H9 (cell line): ENCODE results near the gene HOXD10. TPM values are rescaled to one million over a fixed set of nuclear protein-coding genes. Genes with fewer than 3 reads are reported as not detected.

ENCODE experiments used
- DNase-seq: peaks from one replicate; pipeline ENCODE4 v3.0.0-alpha.2; 2017
- H2AFZ ChIP-seq: one replicate; pipeline ENCODE4 v1.6.1; 2013; ENCODE audit warnings: mild to moderate bottlenecking, low read length, control low read depth, moderate library complexity
- H2AK5ac ChIP-seq: 2 replicates; pipeline ENCODE4 v1.6.1; 2013; ENCODE audit warnings: low read length, control low read depth, mixed read lengths; ENCODE audit not compliant: insufficient read length
- H2BK120ac ChIP-seq: one replicate; pipeline ENCODE4 v1.6.1; 2013; ENCODE audit warnings: low read depth, mild to moderate bottlenecking, low read length, control low read depth, inconsistent platforms; ENCODE audit not compliant: poor library complexity, severe bottlenecking
- H2BK12ac ChIP-seq: 2 replicates; pipeline ENCODE4 v1.6.1; 2013; ENCODE audit warnings: low read length, control low read depth, mixed read lengths, low read depth; ENCODE audit not compliant: insufficient read length
- H2BK15ac ChIP-seq: 2 replicates; pipeline ENCODE4 v1.6.1; 2013; ENCODE audit warnings: low read depth, low read length, control low read depth
- H2BK20ac ChIP-seq: one replicate; pipeline ENCODE4 v1.6.1; 2013; ENCODE audit warnings: low read depth, mild to moderate bottlenecking, low read length, control low read depth, inconsistent platforms; ENCODE audit not compliant: poor library complexity, severe bottlenecking
- H2BK5ac ChIP-seq: 2 replicates; pipeline ENCODE4 v1.6.1; 2013; ENCODE audit warnings: low read length, control low read depth, mixed read lengths; ENCODE audit not compliant: insufficient read length
- H3K14ac ChIP-seq: 2 replicates; pipeline ENCODE4 v1.6.1; 2013; ENCODE audit warnings: low read length, control low read depth; ENCODE audit not compliant: insufficient read depth
- H3K18ac ChIP-seq: 2 replicates; pipeline ENCODE4 v1.6.1; 2013; ENCODE audit warnings: low read depth, mild to moderate bottlenecking, mixed read lengths, low read length, control low read depth; ENCODE audit not compliant: insufficient read length
- H3K23ac ChIP-seq: 2 replicates; pipeline ENCODE4 v1.6.1; 2013; ENCODE audit warnings: low read length, control low read depth, mixed read lengths, low read depth; ENCODE audit not compliant: insufficient read length
- H3K23me2 ChIP-seq: 2 replicates; pipeline ENCODE4 v1.6.1; 2013; ENCODE audit warnings: low read depth, mild to moderate bottlenecking, mixed read lengths, low read length, control low read depth; ENCODE audit not compliant: insufficient read length, poor library complexity, severe bottlenecking
- H3K27ac ChIP-seq: 2 replicates; pipeline ENCODE4 v1.5.1; 2013; ENCODE audit warnings: low read length, control low read depth, mixed read lengths, low read depth; ENCODE audit not compliant: insufficient read length
- H3K27me3 ChIP-seq: 2 replicates; pipeline ENCODE4 v1.6.1; 2013; ENCODE audit warnings: low read length, control low read depth, inconsistent platforms; ENCODE audit not compliant: insufficient read depth
- H3K4ac ChIP-seq: 2 replicates; pipeline ENCODE4 v1.6.1; 2013; ENCODE audit warnings: low read depth, mild to moderate bottlenecking, control low read depth, inconsistent platforms, low read length, moderate library complexity
- H3K4me1 ChIP-seq: 2 replicates; pipeline ENCODE4 v1.6.1; 2013; ENCODE audit warnings: low read length, control low read depth, inconsistent platforms; ENCODE audit not compliant: insufficient read depth
- H3K4me2 ChIP-seq: 2 replicates; pipeline ENCODE4 v1.6.1; 2013; ENCODE audit warnings: low read length, control low read depth, mixed read lengths; ENCODE audit not compliant: insufficient read length, insufficient read depth
- H3K56ac ChIP-seq: 2 replicates; pipeline ENCODE4 v1.6.1; 2013; ENCODE audit warnings: low read depth, mild to moderate bottlenecking, mixed read lengths, low read length, control low read depth; ENCODE audit not compliant: insufficient read length
- H3K79me1 ChIP-seq: 2 replicates; pipeline ENCODE4 v1.6.1; 2013; ENCODE audit warnings: low read depth, mild to moderate bottlenecking, moderate library complexity, low read length, control low read depth, inconsistent platforms; ENCODE audit not compliant: insufficient read depth, poor library complexity, severe bottlenecking
- H3K79me2 ChIP-seq: 2 replicates; pipeline ENCODE4 v1.6.1; 2013; ENCODE audit warnings: low read length, control low read depth, inconsistent platforms; ENCODE audit not compliant: insufficient read depth
- H3K9ac ChIP-seq: 2 replicates; pipeline ENCODE4 v1.6.1; 2013; ENCODE audit warnings: low read length, control low read depth, mixed read lengths; ENCODE audit not compliant: insufficient read length; ENCODE audit errors: extremely low read depth
- H3K9me3 ChIP-seq: one replicate; pipeline ENCODE4 v1.6.1; 2013; ENCODE audit warnings: low read depth, low read length, inconsistent platforms; ENCODE audit not compliant: control insufficient read depth
- H3T11ph ChIP-seq: one replicate; pipeline ENCODE4 v1.6.1; 2013; ENCODE audit warnings: mild to moderate bottlenecking, low read length, control low read depth, inconsistent platforms
- H4K20me1 ChIP-seq: one replicate; pipeline ENCODE4 v1.6.1; 2013; ENCODE audit not compliant: control insufficient read depth, insufficient read length, insufficient read depth
- H4K5ac ChIP-seq: 2 replicates; pipeline ENCODE4 v1.6.1; 2013; ENCODE audit warnings: low read depth, mild to moderate bottlenecking, mixed read lengths, low read length, control low read depth; ENCODE audit not compliant: insufficient read length
- H4K8ac ChIP-seq: replicated peaks from 2 replicates; pipeline ENCODE4 v1.6.1; 2013; ENCODE audit warnings: low read length, control low read depth, mixed read lengths, low read depth; ENCODE audit not compliant: insufficient read length
- H4K91ac ChIP-seq: 2 replicates; pipeline ENCODE4 v1.6.1; 2013; ENCODE audit warnings: low read depth, mild to moderate bottlenecking, moderate library complexity, mixed read lengths, low read length, control low read depth; ENCODE audit not compliant: insufficient read length
- H3K27ac Mint-ChIP-seq, 3 experiments: 2 replicates in 2 of 3; 3 replicates in 1 of 3; pipeline ENCODE4 v1.8.0; 2020 to 2021; ENCODE audit warnings: mixed read lengths in 3 of 3, mild to moderate bottlenecking in 1 of 3, moderate library complexity in 1 of 3
- H3K27me3 Mint-ChIP-seq: 2 replicates; pipeline ENCODE4 v1.8.0; 2021; ENCODE audit warnings: low read depth, mild to moderate bottlenecking, moderate library complexity, mixed read lengths
- H3K36me3 Mint-ChIP-seq, 3 experiments: 2 replicates in 2 of 3; 3 replicates in 1 of 3; pipeline ENCODE4 v1.8.0; 2020 to 2021; ENCODE audit warnings: low read depth in 3 of 3, mixed read lengths in 3 of 3; ENCODE audit not compliant: insufficient read depth in 1 of 3
- H3K4me1 Mint-ChIP-seq, 2 experiments: 2 replicates each; pipeline ENCODE4 v1.8.0; 2020; ENCODE audit warnings: mixed read lengths in 2 of 2
- H3K4me3 Mint-ChIP-seq, 2 experiments: 2 replicates in 1 of 2; 3 replicates in 1 of 2; pipeline ENCODE4 v1.8.0; 2020 to 2021; ENCODE audit warnings: mild to moderate bottlenecking in 2 of 2, mixed read lengths in 2 of 2, moderate library complexity in 1 of 2
- H3K9me3 Mint-ChIP-seq, 2 experiments: 2 replicates in 1 of 2; 3 replicates in 1 of 2; pipeline ENCODE4 v1.8.0; 2020; ENCODE audit warnings: mild to moderate bottlenecking in 2 of 2, mixed read lengths in 2 of 2, moderate library complexity in 1 of 2
- WGBS: extraction: QIAGEN DNeasy Blood & Tissue Kit; methylation state at CpG from one replicate; pipeline ENCODE4 v1.1.7; 2013; ENCODE audit warnings: missing lambda C conversion rate, low lambda C conversion rate, mixed read lengths; ENCODE audit not compliant: insufficient read length; ENCODE audit errors: extremely low coverage; 5-methylcytosine and 5-hydroxymethylcytosine counted together
- total RNA-seq: library from RNA; stranded (reverse); gene quantifications from 2 replicates; pipeline ENCODE4 v1.2.1, GENCODE V29; 2021
- TF ChIP-seq, protein P1 (sequence below): fragments of 200-600 bp; sonication (generic); conservative IDR thresholded peaks from 3 replicates; pipeline ENCODE4 v1.8.0; 2021; ENCODE audit warnings: antibody characterized with exemption, mild to moderate bottlenecking

The HOXD10 gene
- total RNA-seq, 1 experiment from 2014 or later = not detected

DNA sequence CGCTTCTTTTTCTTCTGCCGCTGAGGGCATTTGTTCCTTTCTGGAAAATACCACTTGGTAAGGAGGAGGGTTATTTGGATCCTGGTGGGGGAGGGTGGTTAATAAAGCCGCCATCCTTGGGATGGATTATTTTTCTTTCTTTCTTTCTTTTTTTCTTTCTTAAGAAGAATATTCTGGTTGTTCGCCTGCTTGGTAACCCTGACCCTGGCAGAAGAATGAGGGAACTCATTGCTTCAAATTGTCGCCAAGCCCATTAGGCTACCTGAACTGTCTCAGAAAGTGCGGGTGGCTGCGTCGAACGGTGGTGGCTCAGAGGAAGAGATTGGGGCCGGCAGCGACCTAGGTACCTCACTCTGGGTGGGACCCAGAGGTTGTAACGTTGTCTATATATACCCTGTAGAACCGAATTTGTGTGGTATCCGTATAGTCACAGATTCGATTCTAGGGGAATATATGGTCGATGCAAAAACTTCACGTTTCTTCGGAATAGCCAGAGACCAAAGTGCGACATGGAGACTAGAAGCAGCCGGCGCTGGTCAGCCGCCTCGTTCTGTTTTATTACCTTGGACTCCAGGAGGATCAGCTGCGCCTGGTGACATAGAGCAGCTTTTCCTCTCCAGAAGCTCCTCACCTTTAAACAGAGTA, 33.5 kb downstream of the HOXD10 start:
- no CpG with 5 or more reads among the region's 24 CpGs for WGBS
- Histone ChIP-seq H3K4me1 (no peaks in the 10 kb centered on the region; the same call in 1 of the 2 replicates), H4K20me1 (no peaks in the 10 kb centered on the region)

More for the DNA sequence above, 33.5 kb downstream of the HOXD10 start:
- Histone ChIP-seq H2AFZ (no peak overlapping the region), H3K9ac (no peak overlapping the region), H2BK120ac (no peak overlapping the region), H4K8ac (no peak overlapping the region), H3K79me1 (no peaks in the 10 kb centered on the region), H3K23ac (no peak overlapping the region), H3K14ac (no peak overlapping the region), H2AK5ac (no peak overlapping the region), H3K9me3 (no peaks in the 10 kb centered on the region), H3T11ph (no peak overlapping the region), H2BK5ac (no peak overlapping the region), H3K18ac (no peak overlapping the region), H2BK15ac (no peak overlapping the region), H3K79me2 (no peaks in the 10 kb centered on the region), H3K27ac (no peak overlapping the region), H3K23me2 (no peaks in the 10 kb centered on the region), H4K91ac (no peak overlapping the region), H3K56ac (no peak overlapping the region), H3K27me3 (peaks cover 100% of the 10 kb centered on the region), H3K4me2 (no peak overlapping the region), H2BK20ac (no peak overlapping the region), H2BK12ac (no peak overlapping the region), H3K4ac (no peak overlapping the region), H4K5ac (no peak overlapping the region)
- Mint-ChIP-seq H3K9me3 (peaks cover 5 to 6% of the 10 kb centered on the region in 2 experiments; a peak in 3 of 5 replicates), H3K27ac (no peak overlapping the region), H3K36me3 (no peaks in the 10 kb centered on the region; a peak in 1 of 7 replicates), H3K4me1 (peaks cover 2 to 24% of the 10 kb centered on the region in 2 experiments; a peak in 3 of 4 replicates), H3K27me3 (peaks cover 100% of the 10 kb centered on the region), H3K4me3 (no peak overlapping the region; a peak in 1 of 5 replicates)
- no peak for DNase-seq
- TF ChIP-seq, protein P1, sequence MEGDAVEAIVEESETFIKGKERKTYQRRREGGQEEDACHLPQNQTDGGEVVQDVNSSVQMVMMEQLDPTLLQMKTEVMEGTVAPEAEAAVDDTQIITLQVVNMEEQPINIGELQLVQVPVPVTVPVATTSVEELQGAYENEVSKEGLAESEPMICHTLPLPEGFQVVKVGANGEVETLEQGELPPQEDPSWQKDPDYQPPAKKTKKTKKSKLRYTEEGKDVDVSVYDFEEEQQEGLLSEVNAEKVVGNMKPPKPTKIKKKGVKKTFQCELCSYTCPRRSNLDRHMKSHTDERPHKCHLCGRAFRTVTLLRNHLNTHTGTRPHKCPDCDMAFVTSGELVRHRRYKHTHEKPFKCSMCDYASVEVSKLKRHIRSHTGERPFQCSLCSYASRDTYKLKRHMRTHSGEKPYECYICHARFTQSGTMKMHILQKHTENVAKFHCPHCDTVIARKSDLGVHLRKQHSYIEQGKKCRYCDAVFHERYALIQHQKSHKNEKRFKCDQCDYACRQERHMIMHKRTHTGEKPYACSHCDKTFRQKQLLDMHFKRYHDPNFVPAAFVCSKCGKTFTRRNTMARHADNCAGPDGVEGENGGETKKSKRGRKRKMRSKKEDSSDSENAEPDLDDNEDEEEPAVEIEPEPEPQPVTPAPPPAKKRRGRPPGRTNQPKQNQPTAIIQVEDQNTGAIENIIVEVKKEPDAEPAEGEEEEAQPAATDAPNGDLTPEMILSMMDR = no peak
